ENCODE data around the gene OR14A2.

DNA sequence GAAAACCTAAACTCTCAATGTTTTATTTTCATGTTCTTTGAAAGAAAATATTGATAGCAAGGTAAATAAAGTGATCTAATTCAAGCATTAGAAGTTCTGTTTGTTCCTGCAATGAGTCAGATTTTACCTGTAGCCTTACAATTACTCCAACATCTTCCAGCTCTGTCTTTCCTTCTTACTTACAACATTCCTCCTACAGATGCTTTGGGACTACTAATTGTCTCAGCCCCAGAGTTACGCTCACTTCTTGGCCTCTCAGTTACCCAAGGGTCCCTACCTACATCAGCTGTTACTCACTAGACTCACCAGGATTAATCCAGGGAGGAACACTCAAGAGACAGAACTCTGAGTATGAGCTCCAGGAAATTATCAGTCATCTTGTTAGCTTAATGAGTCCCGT, 49.6 kb upstream of the OR14A2 start:
- no peak for TF ChIP-seq CTCF (IDR thresholded peaks at IDR 0.05)
- TF ChIP-seq POLR2AphosphoS5 (IDR thresholded peaks at IDR 0.05): no peak

All from transverse colon (tissue), 4 donors.